ENCODE results near the gene MNAT1. TPM values are rescaled to one million over a fixed set of nuclear protein-coding genes. Genes with fewer than 3 reads are reported as not detected.
A peak's percentile ranks its signal among the peaks of the same experiment; 100 is the strongest.

The MNAT1 gene
- total and polyA plus RNA-seq, 8 donors, result 21.6 to 39.0 (median 34.8) TPM

GRCh38 chr14:60965402-60965801 is 230.8 kb downstream of the MNAT1 start:
- Histone ChIP-seq H3K36me3 (no peaks in the 10 kb centered on the region), H3K4me1 (no peaks in the 10 kb centered on the region), H3K4me3 (no peak overlapping the region), H3K9me3 (no peaks in the 10 kb centered on the region), H3K27me3 (no peaks in the 10 kb centered on the region), H3K27ac (no peak overlapping the region)
- TF ChIP-seq CTCF (IDR thresholded peaks at IDR 0.05), result no peak
- intact Hi-C loops (cut with DNase I), result no loop called here
- no peak for DNase-seq
- peak; percentile 55 for ATAC-seq

DNA sequence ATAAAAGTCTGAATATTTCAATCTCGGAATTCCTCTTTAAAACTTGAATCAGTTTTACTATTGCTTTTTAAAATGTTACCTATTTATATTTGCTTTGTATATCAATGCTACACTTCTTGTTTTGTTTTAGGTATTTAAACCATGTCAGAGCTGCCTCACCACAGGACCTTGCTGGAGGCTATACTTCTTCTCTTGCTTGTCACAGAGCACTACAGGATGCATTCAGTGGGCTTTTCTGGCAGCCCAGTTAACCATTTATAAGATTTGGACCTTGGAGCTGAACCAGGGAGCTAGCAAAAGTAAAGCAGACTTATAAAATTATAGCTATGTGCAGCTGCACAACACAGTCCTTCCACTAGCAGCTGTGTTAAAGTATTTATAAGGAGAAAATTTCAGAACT is 233.5 kb downstream of the MNAT1 start:
- Histone ChIP-seq H3K9me3 (no peaks in the 10 kb centered on the region), H3K27me3 (no peaks in the 10 kb centered on the region), H3K4me1 (no peaks in the 10 kb centered on the region), H3K36me3 (no peaks in the 10 kb centered on the region), H3K4me3 (no peak overlapping the region), H3K27ac (no peak overlapping the region)
- DNase-seq, result no peak
- TF ChIP-seq CTCF (IDR thresholded peaks at IDR 0.05), result no peak
- no peak for ATAC-seq
- intact Hi-C loops (cut with DNase I), result no loop called here

DNA sequence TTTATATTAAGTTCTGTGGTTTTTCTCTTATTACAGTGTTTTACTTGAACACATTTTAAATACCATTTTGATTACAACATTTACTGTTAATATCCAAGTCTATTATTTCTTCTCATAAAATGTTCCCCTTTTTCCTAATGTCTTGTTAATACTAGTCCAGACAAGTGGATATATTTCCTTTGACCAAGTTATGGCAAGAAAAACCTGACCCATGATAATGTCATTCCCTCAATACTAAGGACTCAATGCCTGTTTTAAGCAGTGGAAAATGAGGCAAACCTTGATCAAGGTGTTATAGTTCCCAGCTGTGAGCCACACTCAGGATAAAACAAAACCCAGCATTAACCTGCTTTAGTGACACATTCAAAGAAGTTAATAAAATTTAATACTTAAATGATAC is 234.1 kb downstream of the MNAT1 start:
- no peak overlapping the region for H3K4me3 ChIP-seq
- no peaks in the 10 kb centered on the region for H3K27me3 ChIP-seq
- H3K9me3 ChIP-seq, result no peaks in the 10 kb centered on the region
- H3K4me1 ChIP-seq, result no peaks in the 10 kb centered on the region
- H3K36me3 ChIP-seq, result no peaks in the 10 kb centered on the region
- TF ChIP-seq CTCF (IDR thresholded peaks at IDR 0.05), result no peak
- ATAC-seq (no peak), DNase-seq (no peak)
- intact Hi-C loops (cut with DNase I), result no loop called here
- no peak overlapping the region for H3K27ac ChIP-seq

DNA sequence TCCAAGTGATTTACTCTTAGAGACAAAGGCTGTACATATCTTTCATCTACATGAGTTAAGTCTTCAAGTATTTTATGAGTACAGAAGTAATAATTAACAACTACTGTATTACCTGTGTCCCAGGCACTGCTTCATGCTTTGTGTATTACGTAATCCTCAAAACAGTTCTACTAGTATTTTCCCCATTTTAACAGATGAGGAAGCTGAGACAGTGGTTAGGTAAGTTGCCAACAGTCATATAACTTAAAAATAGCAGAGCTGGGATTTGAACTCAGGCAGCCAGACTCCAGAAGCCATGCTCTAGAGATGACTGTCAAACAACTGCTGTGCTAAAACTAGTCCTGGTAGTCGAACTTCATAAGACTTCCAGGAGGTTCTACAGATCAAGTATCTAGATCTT is 235.6 kb downstream of the MNAT1 start:
- ATAC-seq (no peak), DNase-seq (no peak)
- no peak for TF ChIP-seq CTCF (IDR thresholded peaks at IDR 0.05)
- no peak overlapping the region for H3K4me3 ChIP-seq
- H3K36me3 ChIP-seq, result no peaks in the 10 kb centered on the region
- no peaks in the 10 kb centered on the region for H3K4me1 ChIP-seq
- no peaks in the 10 kb centered on the region for H3K27me3 ChIP-seq
- no peaks in the 10 kb centered on the region for H3K9me3 ChIP-seq
- no peak overlapping the region for H3K27ac ChIP-seq
- intact Hi-C loops (cut with DNase I), result no loop called here

DNA sequence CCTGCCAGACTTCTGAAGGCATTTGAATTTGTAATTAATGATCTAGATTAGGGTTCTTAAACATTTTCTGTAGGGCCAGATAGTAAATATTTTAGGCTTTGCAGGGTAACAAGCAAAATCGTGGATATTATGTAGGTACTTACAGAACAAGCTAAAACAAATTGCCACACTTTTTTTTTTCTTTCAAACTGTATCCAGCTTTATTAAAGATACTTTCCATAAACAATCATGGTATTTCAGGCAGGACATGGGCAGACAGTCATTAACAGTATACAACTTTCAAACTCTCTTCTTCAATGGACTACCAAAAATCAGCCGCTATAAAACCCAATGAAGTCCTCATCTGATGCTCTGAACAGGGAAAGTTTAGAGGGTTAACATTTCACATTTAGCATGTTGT is 236.7 kb downstream of the MNAT1 start:
- H3K36me3 ChIP-seq, result no peaks in the 10 kb centered on the region
- no peak overlapping the region for H3K27ac ChIP-seq
- no peak overlapping the region for H3K4me3 ChIP-seq
- no peak for DNase-seq
- intact Hi-C loops (cut with DNase I), result no loop called here
- no peaks in the 10 kb centered on the region for H3K27me3 ChIP-seq
- H3K4me1 ChIP-seq, result no peaks in the 10 kb centered on the region
- no peak for ATAC-seq
- TF ChIP-seq CTCF (IDR thresholded peaks at IDR 0.05), result no peak
- no peaks in the 10 kb centered on the region for H3K9me3 ChIP-seq
